SK-N-SH (cell line): Measurements from ENCODE around the gene GRB10. TPM values are rescaled to one million over a fixed set of nuclear protein-coding genes. Genes with fewer than 3 reads are reported as not detected.
A peak's percentile ranks its signal among the peaks of the same experiment; 100 is the strongest.

Experiments used
- CTCF ChIA-PET: fragments of 300-600, 350-600 bp; formaldehyde crosslinking; extraction: SDS; loops from one replicate; lab custom pipeline; 2021; lab: Yijun Ruan, JAX
- POLR2A ChIA-PET: fragments of 350-600 bp; sonication (Branson Sonifier 250); formaldehyde crosslinking; extraction: SDS; loops from one replicate; lab custom pipeline; 2020; ENCODE audit warnings: antibody characterized with exemption, inconsistent platforms; lab: Yijun Ruan, JAX
- DNase-seq: peaks from one replicate; pipeline ENCODE4 v3.0.0; 2012
- H2AFZ ChIP-seq: fragments of 200-600 bp; sonication (generic); 2 replicates; pipeline ENCODE4 v1.8.1; 2016; ENCODE audit warnings: antibody characterized with exemption, mild to moderate bottlenecking, low read depth
- H3F3A ChIP-seq: fragments of 200-600 bp; sonication (generic); replicated peaks from 2 replicates; pipeline ENCODE3; 2016; ENCODE audit warnings: antibody characterized with exemption, mild to moderate bottlenecking; ENCODE audit not compliant: insufficient read depth
- H3K27ac ChIP-seq, 2 experiments: fragments of 200-500 bp in 1 of 2; fragments of 200-600 bp in 1 of 2; sonication (Bioruptor generic) in 1 of 2; sonication (generic), shearing (Covaris generic) in 1 of 2; 2 replicates each; pipeline versions ENCODE4 v1.5.1 to v1.6.1; 2014 to 2016; ENCODE audit warnings: low read depth in 2 of 2, inconsistent platforms in 1 of 2, low read length in 1 of 2, mild to moderate bottlenecking in 1 of 2, mixed read lengths in 1 of 2
- H3K27me3 ChIP-seq: fragments of 200-600 bp; sonication (generic), shearing (Covaris generic); 2 replicates; pipeline ENCODE4 v1.6.1; 2016; ENCODE audit warnings: mixed run types; ENCODE audit not compliant: insufficient read depth
- H3K36me3 ChIP-seq, 2 experiments: fragments of 200-500 bp in 1 of 2; fragments of 200-600 bp in 1 of 2; sonication (Bioruptor generic) in 1 of 2; sonication (generic) in 1 of 2; replicated peaks in 1 of 2; 2 replicates each; pipeline versions ENCODE3 to v1.5.1; 2014 to 2016; ENCODE audit warnings: low read length in 1 of 2, mild to moderate bottlenecking in 1 of 2; ENCODE audit not compliant: insufficient read depth in 2 of 2, control insufficient read depth in 1 of 2
- H3K4me1 ChIP-seq, 2 experiments: fragments of 200-500 bp in 1 of 2; fragments of 200-600 bp in 1 of 2; sonication (Bioruptor generic) in 1 of 2; sonication (generic), shearing (Covaris generic) in 1 of 2; 2 replicates each; pipeline versions ENCODE4 v1.5.1 to v1.6.1; 2014 to 2016; ENCODE audit warnings: low read depth in 1 of 2, low read length in 1 of 2, mixed run types in 1 of 2; ENCODE audit not compliant: insufficient read depth in 2 of 2, control insufficient read depth in 1 of 2
- H3K4me2 ChIP-seq: fragments of 200-600 bp; sonication (generic), shearing (Covaris generic); 2 replicates; pipeline ENCODE4 v1.6.1; 2017; ENCODE audit warnings: mixed run types
- H3K4me3 ChIP-seq, 2 experiments: fragments of 200-500 bp in 1 of 2; fragments of 200-600 bp in 1 of 2; sonication (Bioruptor generic) in 1 of 2; sonication (generic), shearing (Covaris generic) in 1 of 2; 2 replicates each; pipeline versions ENCODE4 v1.5.1 to v1.8.1; 2014 to 2016; ENCODE audit warnings: low read depth in 2 of 2, inconsistent platforms in 1 of 2, low read length in 1 of 2, mild to moderate bottlenecking in 1 of 2, mixed read lengths in 1 of 2, moderate library complexity in 1 of 2
- H3K79me2 ChIP-seq: fragments of 200-600 bp; sonication (generic); 2 replicates; pipeline ENCODE4 v1.8.1; 2017; ENCODE audit warnings: mild to moderate bottlenecking; ENCODE audit not compliant: insufficient read depth
- H3K9ac ChIP-seq: fragments of 200-600 bp; sonication (generic); 2 replicates; pipeline ENCODE4 v1.6.1; 2017; ENCODE audit warnings: mixed run types
- H3K9me2 ChIP-seq: fragments of 200-600 bp; sonication (generic); 2 replicates; pipeline ENCODE4 v1.6.1; 2017; ENCODE audit warnings: mixed run types
- H3K9me3 ChIP-seq: fragments of 200-600 bp; sonication (generic); 2 replicates; pipeline ENCODE4 v1.6.1; 2017; ENCODE audit warnings: mixed run types, mild to moderate bottlenecking, moderate library complexity
- H4K20me1 ChIP-seq: fragments of 200-600 bp; sonication (generic); 2 replicates; pipeline ENCODE4 v1.6.1; 2017; ENCODE audit warnings: mild to moderate bottlenecking, mixed run types; ENCODE audit not compliant: insufficient read depth
- GABPA ChIP-seq: IDR thresholded peaks from 2 replicates; pipeline ENCODE4 v1.4.0; 2012; ENCODE audit warnings: low read depth, mild to moderate bottlenecking
- MAX ChIP-seq: IDR thresholded peaks from 2 replicates; pipeline ENCODE4 v1.4.0; 2012; ENCODE audit warnings: low read depth
- NRF1 ChIP-seq: IDR thresholded peaks from 2 replicates; pipeline ENCODE4 v1.6.1; 2012; ENCODE audit warnings: low read depth, mild to moderate bottlenecking, low read length
- REST ChIP-seq: IDR thresholded peaks from 2 replicates; pipeline ENCODE4 v1.6.1; 2012; ENCODE audit warnings: mild to moderate bottlenecking, low read depth, low read length, moderate library complexity
- SIN3A ChIP-seq: IDR thresholded peaks from 2 replicates; pipeline ENCODE4 v1.6.1; 2012; ENCODE audit warnings: low read depth, mild to moderate bottlenecking, low read length, moderate library complexity, borderline replicate concordance
- TAF1 ChIP-seq: IDR thresholded peaks from 2 replicates; pipeline ENCODE4 v1.6.1; 2012; ENCODE audit warnings: low read depth, mild to moderate bottlenecking, low read length, moderate library complexity, borderline replicate concordance
- TCF12 ChIP-seq: IDR thresholded peaks from 2 replicates; pipeline ENCODE4 v1.4.0; 2012
- TEAD4 ChIP-seq: IDR thresholded peaks from 2 replicates; pipeline ENCODE4 v1.4.0; 2012; ENCODE audit warnings: mild to moderate bottlenecking, borderline replicate concordance; ENCODE audit not compliant: insufficient read depth
- WGBS: methylation state at CpG from one replicate; pipeline ENCODE4 v1.1.6; 2017; ENCODE audit warnings: low lambda C conversion rate; 5-methylcytosine and 5-hydroxymethylcytosine counted together
- polyA plus RNA-seq, 3 experiments: library from polyadenylated mRNA; depleted of rRNA; stranded (reverse); fragments of >200 nt; gene quantifications; 2 replicates each; pipeline ENCODE4 v1.2.3, GENCODE V29; 2012

GRB10 gene
- polyA plus RNA-seq, 1 of the 3 experiments (the other 2 are of a cell fraction) = 5.1 TPM

GRCh38 chr7:50824882-50825281 is 42.2 kb upstream of the GRB10 start:
- Histone ChIP-seq H4K20me1 (no peaks in the 10 kb centered on the region), H3K9ac (no peak overlapping the region), H3K9me3 (no peaks in the 10 kb centered on the region), H3K4me1 (peaks cover 0 to 34% of the 10 kb centered on the region in 2 experiments; a peak in 3 of 4 replicates), H3K36me3 (no peaks in the 10 kb centered on the region), H3K4me2 (no peak overlapping the region), H3K27ac (no peak overlapping the region), H3F3A (peaks cover 23% of the 10 kb centered on the region), H3K9me2 (no peaks in the 10 kb centered on the region), H3K4me3 (no peak overlapping the region), H3K79me2 (no peaks in the 10 kb centered on the region), H2AFZ (0 out of 2 replicates have a peak overlapping the region, but pooled peaks have one; percentile 2), H3K27me3 (no peaks in the 10 kb centered on the region)
- WGBS = 57% methylated on average over 4 of the region's 4 CpGs
- no peak for TF ChIP-seq MAX
- no peak for DNase-seq
- ChIA-PET CTCF (no interaction called here), POLR2A (interaction anchor here (0.5 kb wide), 1 partner anchor 18 kb away, joined by 3 read pairs; no protein-coding TSS in a partner anchor)

GRCh38 chr7:50822706-50823105 is 40.0 kb upstream of the GRB10 start:
- no peaks in the 10 kb centered on the region for H3K27me3 ChIP-seq
- no peaks in the 10 kb centered on the region for H3K9me2 ChIP-seq
- H3K4me2 ChIP-seq = no peak overlapping the region
- H3K79me2 ChIP-seq = no peaks in the 10 kb centered on the region
- H3K4me1 ChIP-seq = peaks cover 0 to 32% of the 10 kb centered on the region in 2 experiments; a peak in 3 of 4 replicates
- H3F3A ChIP-seq = peaks cover 33% of the 10 kb centered on the region
- ChIA-PET CTCF (no interaction called here), POLR2A (no interaction called here)
- no peaks in the 10 kb centered on the region for H4K20me1 ChIP-seq
- no peak for TF ChIP-seq SIN3A
- TF ChIP-seq REST = no peak
- TF ChIP-seq TCF12 = no peak
- TF ChIP-seq GABPA = no peak
- no peak for TF ChIP-seq NRF1
- TF ChIP-seq MAX = no peak
- 0 out of 2 replicates have a peak, but pooled peaks have one; percentile 3 for TF ChIP-seq TEAD4
- no peak for TF ChIP-seq TAF1
- no peak overlapping the region for H3K4me3 ChIP-seq
- 38% methylated on average over 5 of the region's 5 CpGs for WGBS
- H3K9me3 ChIP-seq = no peaks in the 10 kb centered on the region
- peak overlapping the region; percentile 1; the same call in 1 of the 2 replicates for H3K9ac ChIP-seq
- peak overlapping the region in 1 of 2 experiments; percentile 78; a peak in 2 of 4 replicates for H3K27ac ChIP-seq
- DNase-seq = no peak
- no peak overlapping the region; the same call in 1 of the 2 replicates for H2AFZ ChIP-seq
- no peaks in the 10 kb centered on the region for H3K36me3 ChIP-seq
